ENCODE measurements around the gene LRRC14B. TPM values are rescaled to one million over a fixed set of nuclear protein-coding genes. Genes with fewer than 3 reads are reported as not detected.

The LRRC14B gene
- total and polyA plus RNA-seq, 2 of the 13 experiments (the other 11 are each of a cell fraction or from before 2014, with no cell fraction given), result not detected

DNA sequence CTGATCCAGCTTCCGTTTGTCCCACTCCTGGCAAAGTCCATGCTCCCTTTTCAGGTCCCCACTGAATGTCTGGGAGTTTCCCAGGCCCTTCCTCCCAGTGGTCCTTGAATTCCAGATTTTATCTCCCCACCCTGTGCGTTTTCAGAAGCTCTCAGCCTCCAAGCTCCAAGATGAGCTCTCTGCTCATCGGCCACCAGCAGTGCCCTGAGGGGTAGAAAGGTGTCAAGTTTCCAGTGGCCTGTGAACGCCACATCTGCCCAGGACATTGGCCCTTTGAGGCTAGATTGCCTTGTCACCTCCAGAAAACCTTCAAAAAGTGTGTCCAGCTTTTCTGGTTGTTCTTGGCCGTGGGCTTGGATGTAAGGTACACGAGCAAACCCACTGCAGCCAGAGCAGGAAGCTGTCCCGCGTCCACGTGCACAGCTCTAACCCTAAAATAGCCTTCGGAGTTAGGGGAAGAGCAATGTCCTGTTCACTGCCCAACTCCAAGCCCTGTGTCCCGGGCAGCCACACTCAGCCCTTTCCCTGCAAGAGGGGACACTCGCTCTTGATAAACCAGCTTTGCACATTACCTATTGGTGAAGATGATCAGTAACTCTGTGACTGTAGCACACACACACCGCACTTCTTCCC, 10.9 kb upstream of the LRRC14B start (continued):
- no peak for TF ChIP-seq JUNB (CRISPR knock-in tag; IDR thresholded peaks at IDR 0.05; ENCODE audit: borderline replicate concordance)

DNA sequence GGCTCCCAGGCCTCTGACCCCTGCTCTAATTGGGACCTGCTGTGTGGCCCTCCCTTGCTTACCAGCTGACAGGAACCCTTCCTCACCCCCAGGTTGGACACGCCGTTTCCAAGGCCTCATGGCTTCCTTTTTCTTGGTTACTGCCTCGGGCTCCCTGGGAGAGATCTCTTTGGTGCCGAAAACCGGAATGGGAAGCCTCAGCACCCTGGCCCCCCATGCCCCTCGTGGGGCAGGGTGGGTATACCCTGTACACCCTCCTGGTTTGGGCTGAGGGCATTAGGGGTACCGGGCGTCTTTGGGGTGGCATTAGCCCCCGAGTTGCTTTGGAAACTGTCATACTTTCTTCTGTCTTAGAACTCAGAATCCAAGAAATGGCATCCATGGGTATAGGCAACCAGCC, 10.1 kb upstream of the LRRC14B start:
- Histone ChIP-seq H3K9ac (ENCODE audit: insufficient read depth, low read depth, low read length) (no peak overlapping the region), H3K9me3 (ENCODE audit: low read length) (no peaks in the 10 kb centered on the region), H4K20me1 (ENCODE audit: insufficient read depth, low read length) (no peaks in the 10 kb centered on the region), H3K79me2 (ENCODE audit: insufficient read depth, low read length) (no peaks in the 10 kb centered on the region), H3K4me2 (ENCODE audit: low read depth, low read length) (no peak overlapping the region), H3K4me1 (ENCODE audit: insufficient read depth, low read length) (no peaks in the 10 kb centered on the region), H3K27me3 (ENCODE audit: control insufficient read depth in 1 of 2, insufficient read depth in 2 of 2, low read length in 2 of 2) (peaks cover 0 to 39% of the 10 kb centered on the region in 2 experiments), H3K4me3 (replicated peaks in 1 of 3; ENCODE audit: insufficient read depth in 1 of 3, low read depth in 2 of 3, low read length in 3 of 3) (no peak overlapping the region), H3K27ac (ENCODE audit: extremely low read length, insufficient read depth, low read length) (no peak overlapping the region), H3K36me3 (replicated peaks in 1 of 2; ENCODE audit: control insufficient read depth in 1 of 2, insufficient read depth in 2 of 2, low read length in 2 of 2) (no peaks in the 10 kb centered on the region), H2AFZ (ENCODE audit: low read length) (no peak overlapping the region)
- BruUV-seq (replicated peaks), result no TSS peak
- DNase-seq (ENCODE audit: low spot score), result no peak
- 63% methylated on average over 9 of the region's 9 CpGs for WGBS (ENCODE audit: low lambda C conversion rate)
- TF ChIP-seq MEIS1 (CRISPR knock-in tag; IDR thresholded peaks at IDR 0.05; ENCODE audit: borderline replicate concordance), result no peak
- TF ChIP-seq HNRNPK (IDR thresholded peaks at IDR 0.05; ENCODE audit: low read depth, low read length, poor library complexity, severe bottlenecking), result no peak
- TF ChIP-seq JUNB (CRISPR knock-in tag; IDR thresholded peaks at IDR 0.05; ENCODE audit: borderline replicate concordance), result no peak
- no peak for TF ChIP-seq PPARG (CRISPR knock-in tag; conservative IDR thresholded peaks at IDR 0.05)
- no peak for TF ChIP-seq RNF2 (conservative IDR thresholded peaks at IDR 0.05; ENCODE audit: low read depth)
- TF ChIP-seq ZBTB7A (CRISPR knock-in tag; IDR thresholded peaks at IDR 0.05), result no peak
- no peak for TF ChIP-seq MIXL1 (CRISPR knock-in tag; IDR thresholded peaks at IDR 0.05)
- no peak for TF ChIP-seq ZNF883 (CRISPR knock-in tag; IDR thresholded peaks at IDR 0.05; ENCODE audit: not compliant biosample characterization)
- no peak for TF ChIP-seq SYNCRIP (IDR thresholded peaks at IDR 0.05; ENCODE audit: insufficient read depth, low read depth, low read length)
- no peak for TF ChIP-seq PITX1 (CRISPR knock-in tag; IDR thresholded peaks at IDR 0.05)
- TF ChIP-seq ZNF224 (CRISPR knock-in tag; IDR thresholded peaks at IDR 0.05), result no peak
- intact Hi-C loops (cut with micrococcal nuclease; ENCODE audit: unreplicated experiment), result no loop called here
- FAIRE-seq, result no peak
- ChIA-PET CTCF (ENCODE audit: low intra/inter-chr PET ratio, low total read pairs) (no interaction called here), POLR2A (no interaction called here)
- no peak for ATAC-seq
- in situ Hi-C loops (cut with HindIII; ENCODE audit: extremely low pct_ligation_motif_present, low pct_unique_long_range_greater_than_20kb), result no loop called here
